ENCODE measurements around the gene PCDHGA2. TPM values are rescaled to one million over a fixed set of nuclear protein-coding genes. Genes with fewer than 3 reads are reported as not detected.
"Not testable (repeated sequence)": the region's sequence is repeated elsewhere in the genome, so short reads cannot be mapped to it uniquely, and the experiment has no call there.

The PCDHGA2 gene
- total RNA-seq, 4 donors from 2014 or later, result 0.66 to 1.5 (median 1.2) TPM

DNA sequence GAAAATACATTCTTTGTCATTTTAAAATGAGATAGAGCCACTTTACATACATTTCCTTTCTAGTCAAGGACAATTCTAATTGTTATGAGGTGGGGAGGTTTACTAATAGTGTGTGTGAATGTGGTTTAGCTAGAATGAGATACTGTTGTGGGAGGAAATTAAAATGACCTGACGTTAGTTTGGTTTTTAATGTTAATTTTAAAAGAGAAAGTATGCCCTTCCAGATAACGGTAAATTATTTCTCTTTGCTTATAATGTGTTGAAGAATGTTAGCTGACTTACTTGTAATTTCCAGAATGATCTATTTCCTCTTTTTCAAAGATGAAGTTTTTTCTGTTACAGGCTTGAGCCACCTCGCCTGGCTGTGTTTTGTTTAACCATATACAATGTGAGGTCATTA, 16.3 kb upstream of the PCDHGA2 start:
- Histone ChIP-seq H3K36me3 (peaks cover 3 to 26% of the 10 kb centered on the region in 2 donors), H3K4me3 (no peak overlapping the region), H3K27me3 (no peaks in the 10 kb centered on the region), H3K9me3 (peaks cover 0 to 20% (median 17%) of the 10 kb centered on the region in 3 donors), H3K27ac (no peak overlapping the region), H3K4me1 (peaks cover 37 to 42% of the 10 kb centered on the region in 2 donors)
- ATAC-seq (no peak), DNase-seq (no peak)
- in situ Hi-C loops (cut with MboI; ENCODE audit: low sequenced_read_pairs in 4 of 4) (loop anchor here in 2 of 4 donors (10.0 kb wide), 1 partner anchor 243 kb away; no protein-coding TSS in a partner anchor), intact Hi-C loops (cut with DNase I; ENCODE audit: low total_unique reads) (loop anchor here (5.0 to 10.0 kb wide), 2 partner anchors 295 to 603 kb away; partner anchors contain the start of genes DELE1 and DIAPH1)
- TF ChIP-seq, protein P1, sequence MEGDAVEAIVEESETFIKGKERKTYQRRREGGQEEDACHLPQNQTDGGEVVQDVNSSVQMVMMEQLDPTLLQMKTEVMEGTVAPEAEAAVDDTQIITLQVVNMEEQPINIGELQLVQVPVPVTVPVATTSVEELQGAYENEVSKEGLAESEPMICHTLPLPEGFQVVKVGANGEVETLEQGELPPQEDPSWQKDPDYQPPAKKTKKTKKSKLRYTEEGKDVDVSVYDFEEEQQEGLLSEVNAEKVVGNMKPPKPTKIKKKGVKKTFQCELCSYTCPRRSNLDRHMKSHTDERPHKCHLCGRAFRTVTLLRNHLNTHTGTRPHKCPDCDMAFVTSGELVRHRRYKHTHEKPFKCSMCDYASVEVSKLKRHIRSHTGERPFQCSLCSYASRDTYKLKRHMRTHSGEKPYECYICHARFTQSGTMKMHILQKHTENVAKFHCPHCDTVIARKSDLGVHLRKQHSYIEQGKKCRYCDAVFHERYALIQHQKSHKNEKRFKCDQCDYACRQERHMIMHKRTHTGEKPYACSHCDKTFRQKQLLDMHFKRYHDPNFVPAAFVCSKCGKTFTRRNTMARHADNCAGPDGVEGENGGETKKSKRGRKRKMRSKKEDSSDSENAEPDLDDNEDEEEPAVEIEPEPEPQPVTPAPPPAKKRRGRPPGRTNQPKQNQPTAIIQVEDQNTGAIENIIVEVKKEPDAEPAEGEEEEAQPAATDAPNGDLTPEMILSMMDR (IDR thresholded peaks at IDR 0.05 in 4 of 5, conservative IDR thresholded peaks at IDR 0.05 in 1 of 5), result no peak
- no peak for TF ChIP-seq POLR2A (IDR thresholded peaks at IDR 0.05)

DNA sequence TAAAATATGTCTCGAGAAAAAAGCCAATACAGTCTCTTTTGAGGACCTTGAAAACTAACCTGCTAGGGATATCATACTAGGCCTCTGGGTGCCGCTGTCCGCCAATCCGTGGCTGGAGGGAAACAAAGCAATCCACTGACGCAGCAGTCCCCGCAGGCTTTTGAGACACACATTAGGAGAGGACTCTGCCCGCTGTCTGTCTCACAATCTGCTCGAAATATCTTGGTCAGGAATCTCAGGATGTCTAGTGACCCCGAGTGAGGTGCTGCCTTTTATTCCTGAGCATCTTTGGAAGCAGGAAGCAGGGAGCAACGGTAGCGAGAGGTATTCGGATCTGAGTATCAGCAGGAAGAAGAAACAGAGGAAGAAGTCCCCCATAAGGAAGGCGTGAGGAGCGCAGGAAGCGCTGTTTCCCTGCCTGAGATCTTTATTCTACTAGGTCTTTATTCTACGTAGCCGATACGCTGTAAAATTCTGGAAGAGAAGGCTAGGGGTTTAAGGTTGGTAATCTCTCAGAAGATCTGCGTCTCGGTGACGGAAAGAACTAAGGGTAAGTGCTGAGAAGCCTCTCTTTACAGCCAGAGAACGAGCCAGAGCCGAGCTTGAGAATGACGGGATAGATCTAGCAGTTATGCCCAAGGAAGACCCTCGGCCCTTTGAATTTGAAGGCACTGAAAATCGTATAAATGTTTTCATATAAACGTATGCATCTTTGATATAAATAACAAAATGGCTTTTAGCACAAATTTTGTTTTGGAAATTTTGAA, 12.3 kb upstream of the PCDHGA2 start:
- TF ChIP-seq, protein P1 (IDR thresholded peaks at IDR 0.05 in 4 of 5, conservative IDR thresholded peaks at IDR 0.05 in 1 of 5), result peak; percentile 49 to 79 (median 65)
- peak; percentile 53 to 64 for TF ChIP-seq POLR2A (IDR thresholded peaks at IDR 0.05)
- ATAC-seq (peak; percentile 94 to 95), DNase-seq (peak; percentile 51 to 80)
- in situ Hi-C loops (cut with MboI; ENCODE audit: low sequenced_read_pairs in 4 of 4), result loop anchor here in 2 of 4 donors (10.0 kb wide), 1 partner anchor 239 kb away; no protein-coding TSS in a partner anchor
- H3K27ac ChIP-seq, result peak overlapping the region; percentile 83 to 91 (median 88)
- intact Hi-C loops (cut with DNase I; ENCODE audit: low total_unique reads), result loop anchor here (10.0 kb wide), 1 partner anchor 599 kb away; the partner anchor contains the start of gene DELE1
- H3K4me1 ChIP-seq, result peaks cover 16 to 18% of the 10 kb centered on the region in 2 donors
- no peaks in the 10 kb centered on the region for H3K9me3 ChIP-seq
- peak overlapping the region; percentile 49 to 75 (median 67) for H3K4me3 ChIP-seq
- H3K36me3 ChIP-seq, result no peaks in the 10 kb centered on the region
- H3K27me3 ChIP-seq, result no peaks in the 10 kb centered on the region

DNA sequence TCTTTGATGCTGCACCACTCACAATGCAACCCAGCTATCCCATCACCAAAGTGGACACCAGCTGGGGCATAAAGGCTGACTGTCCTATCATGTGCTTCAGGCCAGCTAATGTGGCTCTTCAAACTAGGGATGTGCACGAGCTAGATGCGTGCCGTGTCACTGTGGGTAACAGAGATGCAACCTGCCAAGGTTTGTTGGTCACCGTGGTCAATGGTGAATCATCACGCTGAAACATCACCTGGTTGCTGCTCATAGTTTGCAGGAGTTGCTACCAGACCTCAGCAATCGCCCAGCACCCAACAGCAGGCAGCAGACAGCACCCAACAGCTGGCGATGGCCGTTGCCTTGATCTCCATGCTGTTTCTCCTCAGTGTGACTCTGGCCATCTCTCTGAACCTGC, 10.3 kb upstream of the PCDHGA2 start:
- H3K27ac ChIP-seq, result no peak overlapping the region
- H3K36me3 ChIP-seq, result no peaks in the 10 kb centered on the region
- ATAC-seq (no peak), DNase-seq (no peak)
- in situ Hi-C loops (cut with MboI; ENCODE audit: low sequenced_read_pairs in 4 of 4) (loop anchor here in 2 of 4 donors (10.0 kb wide), 1 partner anchor 237 kb away; no protein-coding TSS in a partner anchor), intact Hi-C loops (cut with DNase I; ENCODE audit: low total_unique reads) (loop anchor here (10.0 kb wide), 1 partner anchor 597 kb away; the partner anchor contains the start of gene DELE1)
- H3K4me3 ChIP-seq, result no peak overlapping the region
- peaks cover 6 to 7% of the 10 kb centered on the region in 2 donors for H3K4me1 ChIP-seq
- peaks cover 0 to 3% (median 0%) of the 10 kb centered on the region in 3 donors for H3K27me3 ChIP-seq
- H3K9me3 ChIP-seq, result no peaks in the 10 kb centered on the region
- TF ChIP-seq POLR2A (IDR thresholded peaks at IDR 0.05), result no peak
- TF ChIP-seq, protein P1 (IDR thresholded peaks at IDR 0.05 in 4 of 5, conservative IDR thresholded peaks at IDR 0.05 in 1 of 5), result no peak

DNA sequence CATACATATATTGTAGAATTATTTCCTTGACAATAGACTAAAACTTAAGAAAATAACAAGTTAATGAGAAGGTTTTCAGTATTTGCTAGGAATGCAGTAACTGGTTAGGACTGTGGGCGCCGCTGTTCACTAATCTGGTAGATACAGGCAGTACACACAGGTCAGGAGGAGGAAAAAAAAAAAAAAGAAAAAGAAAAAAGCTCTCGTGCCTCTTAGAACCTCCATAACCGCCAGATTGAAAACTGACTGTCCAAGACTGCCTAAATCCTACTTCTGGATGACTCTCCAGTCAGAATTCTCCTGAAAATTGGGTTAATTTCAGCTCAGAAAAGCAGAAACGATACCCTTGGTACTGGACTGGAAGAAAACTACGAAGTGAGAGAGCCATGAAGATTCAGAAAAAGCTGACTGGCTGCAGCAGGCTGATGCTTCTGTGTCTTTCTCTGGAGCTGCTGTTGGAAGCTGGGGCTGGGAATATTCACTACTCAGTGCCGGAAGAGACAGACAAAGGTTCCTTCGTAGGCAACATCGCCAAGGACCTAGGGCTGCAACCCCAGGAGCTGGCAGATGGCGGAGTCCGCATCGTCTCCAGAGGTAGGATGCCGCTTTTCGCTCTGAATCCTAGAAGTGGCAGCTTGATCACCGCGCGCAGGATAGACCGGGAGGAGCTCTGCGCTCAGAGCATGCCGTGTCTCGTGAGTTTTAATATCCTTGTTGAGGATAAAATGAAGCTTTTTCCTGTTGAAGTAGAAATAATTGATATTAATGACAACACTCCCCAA, 8.1 kb upstream of the PCDHGA2 start, which contains the start of gene PCDHGA1:
Gene PCDHGA1 (plus strand): TSS at position 216 of the 782 bp plus-strand sequence.
- peak in 1 of 2 donors; percentile 42 for ATAC-seq
- H3K9me3 ChIP-seq, result no peaks in the 10 kb centered on the region
- in situ Hi-C loops (cut with MboI; ENCODE audit: low sequenced_read_pairs in 4 of 4), result no loop called here
- peak within 1 kb of the TSS; percentile 16 to 61 (median 42) for H3K27ac ChIP-seq
- DNase-seq, result no peak
- H3K36me3 ChIP-seq, result no peaks in the 10 kb centered on the region
- intact Hi-C loops (cut with DNase I; ENCODE audit: low total_unique reads), result no loop called here
- H3K4me3 ChIP-seq, result peak within 1 kb of the TSS; percentile 29 to 49 (median 38)
- H3K27me3 ChIP-seq, result peaks cover 0 to 10% (median 0%) of the 10 kb centered on the region in 3 donors
- TF ChIP-seq, protein P1 (IDR thresholded peaks at IDR 0.05 in 4 of 5, conservative IDR thresholded peaks at IDR 0.05 in 1 of 5), result peak in 4 of 5 experiments; percentile 9 to 63 (median 26)
- TF ChIP-seq POLR2A (IDR thresholded peaks at IDR 0.05), result no peak
- peaks cover 6 to 7% of the 10 kb centered on the region in 2 donors for H3K4me1 ChIP-seq

DNA sequence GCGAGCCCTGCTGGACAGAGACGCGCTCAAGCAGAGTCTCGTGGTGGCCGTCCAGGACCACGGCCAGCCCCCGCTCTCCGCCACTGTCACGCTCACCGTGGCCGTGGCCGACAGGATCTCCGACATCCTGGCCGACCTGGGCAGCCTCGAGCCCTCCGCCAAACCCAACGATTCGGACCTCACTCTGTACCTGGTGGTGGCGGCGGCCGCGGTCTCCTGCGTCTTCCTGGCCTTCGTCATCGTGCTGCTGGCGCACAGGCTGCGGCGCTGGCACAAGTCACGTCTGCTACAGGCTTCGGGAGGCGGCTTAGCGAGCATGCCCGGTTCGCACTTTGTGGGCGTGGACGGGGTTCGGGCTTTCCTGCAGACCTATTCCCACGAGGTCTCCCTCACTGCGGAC, 6.0 kb upstream of the PCDHGA2 start:
- DNase-seq; H3K4me3 ChIP-seq; H3K27ac ChIP-seq; ATAC-seq; intact Hi-C loops (cut with DNase I; ENCODE audit: low total_unique reads); H3K36me3 ChIP-seq; H3K27me3 ChIP-seq; H3K9me3 ChIP-seq; in situ Hi-C loops (cut with MboI; ENCODE audit: low sequenced_read_pairs in 4 of 4); H3K4me1 ChIP-seq: not testable (repeated sequence)

DNA sequence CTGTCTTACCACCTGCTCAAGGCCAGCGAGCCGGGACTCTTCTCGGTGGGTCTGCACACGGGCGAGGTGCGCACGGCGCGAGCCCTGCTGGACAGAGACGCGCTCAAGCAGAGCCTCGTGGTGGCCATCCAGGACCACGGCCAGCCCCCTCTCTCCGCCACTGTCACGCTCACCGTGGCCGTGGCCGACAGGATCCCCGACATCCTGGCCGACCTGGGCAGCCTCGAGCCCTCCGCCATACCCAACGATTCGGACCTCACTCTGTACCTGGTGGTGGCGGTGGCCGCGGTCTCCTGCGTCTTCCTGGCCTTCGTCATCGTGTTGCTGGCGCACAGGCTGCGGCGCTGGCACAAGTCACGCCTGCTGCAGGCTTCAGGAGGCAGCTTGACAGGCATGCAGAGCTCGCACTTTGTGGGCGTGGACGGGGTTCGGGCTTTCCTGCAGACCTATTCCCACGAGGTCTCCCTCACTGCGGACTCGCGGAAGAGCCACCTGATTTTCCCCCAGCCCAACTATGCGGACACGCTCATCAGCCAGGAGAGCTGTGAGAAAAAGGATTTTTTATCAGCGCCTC, 2.3 kb downstream of the PCDHGA2 start:
- ATAC-seq; DNase-seq; H3K27ac ChIP-seq; intact Hi-C loops (cut with DNase I; ENCODE audit: low total_unique reads); H3K4me3 ChIP-seq; H3K36me3 ChIP-seq; H3K4me1 ChIP-seq: not testable (repeated sequence)
- peaks cover 0 to 25% (median 0%) of the 10 kb centered on the region in 3 donors for H3K9me3 ChIP-seq
- H3K27me3 ChIP-seq, result peaks cover 5 to 17% (median 8%) of the 10 kb centered on the region in 3 donors
- in situ Hi-C loops (cut with MboI; ENCODE audit: low sequenced_read_pairs in 4 of 4), result loop anchor here in 1 of 4 donors (10.0 kb wide), 1 partner anchor 224 kb away; no protein-coding TSS in a partner anchor
